Measurements from ENCODE around the gene AUTS2.
A peak's percentile ranks its signal among the peaks of the same experiment; 100 is the strongest.
"Not testable (repeated sequence)": the region's sequence is repeated elsewhere in the genome, so short reads cannot be mapped to it uniquely, and the experiment has no call there.

Gene AUTS2

GRCh38 chr7:70810558-70811139, 1212.4 kb downstream of the AUTS2 start:
- H3K4me1 ChIP-seq (ENCODE audit: insufficient read depth, low read length), result no peaks in the 10 kb centered on the region
- no peaks in the 10 kb centered on the region for H3K27me3 ChIP-seq (ENCODE audit: insufficient read depth, low read length)
- H2AFZ ChIP-seq (ENCODE audit: low read depth, low read length), result no peak overlapping the region
- no peak overlapping the region for H3K4me3 ChIP-seq (ENCODE audit: low read length)
- H3K36me3 ChIP-seq (ENCODE audit: insufficient read depth, low read length), result no peaks in the 10 kb centered on the region
- H3K9me3 ChIP-seq (ENCODE audit: low read length), result no peaks in the 10 kb centered on the region

GRCh38 chr7:70812511-70812910, 1214.2 kb downstream of the AUTS2 start:
- H3K36me3 ChIP-seq (ENCODE audit: insufficient read depth, low read length), result no peaks in the 10 kb centered on the region
- no peak overlapping the region for H2AFZ ChIP-seq (ENCODE audit: low read depth, low read length)
- no peaks in the 10 kb centered on the region for H3K27me3 ChIP-seq (ENCODE audit: insufficient read depth, low read length)
- H3K9me3 ChIP-seq (ENCODE audit: low read length), result no peaks in the 10 kb centered on the region
- H3K4me3 ChIP-seq (ENCODE audit: low read length), result no peak overlapping the region
- no peaks in the 10 kb centered on the region for H3K4me1 ChIP-seq (ENCODE audit: insufficient read depth, low read length)

DNA sequence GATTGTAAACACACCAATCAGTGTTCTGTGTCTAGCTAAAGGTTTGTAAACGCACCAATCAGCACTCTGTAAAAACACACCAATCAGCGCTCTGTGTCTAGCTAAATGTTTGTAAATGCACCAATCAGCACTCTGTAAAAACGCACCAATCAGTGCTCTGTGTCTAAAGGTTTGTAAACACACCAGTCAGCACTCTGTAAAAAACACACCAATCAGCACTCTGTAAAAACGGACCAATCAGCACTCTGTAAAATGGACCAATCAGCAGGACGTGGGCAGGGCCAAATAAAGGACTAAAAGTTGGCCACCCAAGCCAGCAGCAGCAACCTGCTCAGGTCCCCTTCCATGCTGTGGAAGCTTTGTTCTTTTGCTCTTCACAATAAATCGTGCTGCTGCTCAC, 1224.2 kb downstream of the AUTS2 start:
- H3K4me1 ChIP-seq (ENCODE audit: insufficient read depth, low read length); H3K36me3 ChIP-seq (ENCODE audit: insufficient read depth, low read length); H3K27me3 ChIP-seq (ENCODE audit: insufficient read depth, low read length); H2AFZ ChIP-seq (ENCODE audit: low read depth, low read length); H3K4me3 ChIP-seq (ENCODE audit: low read length); H3K9me3 ChIP-seq (ENCODE audit: low read length): not testable (repeated sequence)

- no peaks in the 10 kb centered on the region for H3K9me3 ChIP-seq (ENCODE audit: low read length)
- H3K4me1 ChIP-seq (ENCODE audit: insufficient read depth, low read length), result peaks cover 9% of the 10 kb centered on the region
- H3K27me3 ChIP-seq (ENCODE audit: insufficient read depth, low read length), result no peaks in the 10 kb centered on the region
- H2AFZ ChIP-seq (ENCODE audit: low read depth, low read length), result peak overlapping the region; percentile 7
- no peaks in the 10 kb centered on the region for H3K36me3 ChIP-seq (ENCODE audit: insufficient read depth, low read length)
- H3K4me3 ChIP-seq (ENCODE audit: low read length), result peak overlapping the region; percentile 23
Observed at GRCh38 chr7:70829221-70830059, 1231.2 kb downstream of the AUTS2 start.

DNA sequence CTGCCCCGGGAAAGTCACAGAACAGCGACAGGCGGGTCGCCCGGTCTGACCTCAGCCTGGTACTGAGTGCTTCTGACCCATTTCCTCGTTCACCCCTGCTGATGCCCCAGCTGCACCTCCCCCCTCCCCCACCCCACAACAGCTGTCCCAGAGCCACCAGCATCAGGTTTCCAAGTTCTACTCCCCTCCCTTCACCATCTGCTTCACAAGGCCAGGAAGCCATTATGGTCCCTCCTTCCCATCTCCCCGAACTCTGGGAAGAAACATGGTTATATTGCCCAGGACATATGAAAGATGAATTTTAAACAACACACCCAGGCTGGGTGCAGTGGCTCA, 1231.8 kb downstream of the AUTS2 start:
- no peaks in the 10 kb centered on the region for H3K36me3 ChIP-seq (ENCODE audit: insufficient read depth, low read length)
- H3K9me3 ChIP-seq (ENCODE audit: low read length), result peaks cover 3% of the 10 kb centered on the region
- no peak overlapping the region for H3K4me3 ChIP-seq (ENCODE audit: low read length)
- no peak overlapping the region for H2AFZ ChIP-seq (ENCODE audit: low read depth, low read length)
- H3K4me1 ChIP-seq (ENCODE audit: insufficient read depth, low read length), result peaks cover 9% of the 10 kb centered on the region
- no peaks in the 10 kb centered on the region for H3K27me3 ChIP-seq (ENCODE audit: insufficient read depth, low read length)

DNA sequence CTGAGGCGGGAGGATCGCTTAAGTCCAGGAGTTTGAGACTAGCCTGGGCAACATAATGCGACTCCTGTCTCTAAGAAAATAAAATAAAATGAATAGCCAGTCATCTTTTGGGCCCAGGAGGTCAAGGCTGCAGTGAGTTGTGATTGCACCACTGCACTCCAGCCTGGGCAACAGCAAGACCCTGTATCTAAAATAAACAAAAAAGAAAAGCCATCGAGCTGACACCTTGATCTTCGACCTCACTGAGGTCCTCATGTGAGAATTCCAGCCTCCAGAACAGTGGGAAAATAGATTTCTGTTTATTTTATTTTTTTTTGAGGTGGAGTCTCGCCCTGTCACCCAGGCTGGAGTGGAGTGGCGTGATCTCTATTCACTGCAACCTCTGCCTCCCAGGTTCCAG, 1232.2 kb downstream of the AUTS2 start:
- Histone ChIP-seq H2AFZ (ENCODE audit: low read depth, low read length) (no peak overlapping the region), H3K4me3 (ENCODE audit: low read length) (no peak overlapping the region), H3K9me3 (ENCODE audit: low read length) (peaks cover 7% of the 10 kb centered on the region), H3K27me3 (ENCODE audit: insufficient read depth, low read length) (no peaks in the 10 kb centered on the region), H3K4me1 (ENCODE audit: insufficient read depth, low read length) (peaks cover 9% of the 10 kb centered on the region), H3K36me3 (ENCODE audit: insufficient read depth, low read length) (no peaks in the 10 kb centered on the region)

DNA sequence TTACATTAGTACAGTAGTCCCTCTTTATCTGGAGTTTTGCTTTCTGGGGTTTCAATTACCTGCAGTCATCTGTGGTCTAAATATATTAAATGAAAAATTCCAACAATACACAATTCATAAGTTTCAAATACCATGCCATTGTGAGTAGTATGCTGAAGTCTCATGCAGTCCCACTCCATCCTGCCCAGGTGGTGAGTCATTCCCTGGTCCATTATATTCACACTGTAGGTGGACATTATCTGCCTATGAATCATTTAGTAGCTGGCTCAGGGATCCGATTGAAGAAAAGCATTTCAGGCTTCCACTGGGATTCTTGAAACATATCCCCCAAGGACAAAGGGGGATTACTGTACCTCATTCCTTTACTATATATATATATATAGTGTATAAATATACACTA, 1235.5 kb downstream of the AUTS2 start:
- Histone ChIP-seq H3K9me3 (ENCODE audit: low read length) (peaks cover 12% of the 10 kb centered on the region), H2AFZ (ENCODE audit: low read depth, low read length) (no peak overlapping the region), H3K4me1 (ENCODE audit: insufficient read depth, low read length) (peaks cover 9% of the 10 kb centered on the region), H3K4me3 (ENCODE audit: low read length) (no peak overlapping the region), H3K36me3 (ENCODE audit: insufficient read depth, low read length) (no peaks in the 10 kb centered on the region), H3K27me3 (ENCODE audit: insufficient read depth, low read length) (no peaks in the 10 kb centered on the region)

GRCh38 chr7:70834424-70834823, 1236.1 kb downstream of the AUTS2 start:
- no peaks in the 10 kb centered on the region for H3K36me3 ChIP-seq (ENCODE audit: insufficient read depth, low read length)
- H3K9me3 ChIP-seq (ENCODE audit: low read length), result peaks cover 13% of the 10 kb centered on the region

DNA sequence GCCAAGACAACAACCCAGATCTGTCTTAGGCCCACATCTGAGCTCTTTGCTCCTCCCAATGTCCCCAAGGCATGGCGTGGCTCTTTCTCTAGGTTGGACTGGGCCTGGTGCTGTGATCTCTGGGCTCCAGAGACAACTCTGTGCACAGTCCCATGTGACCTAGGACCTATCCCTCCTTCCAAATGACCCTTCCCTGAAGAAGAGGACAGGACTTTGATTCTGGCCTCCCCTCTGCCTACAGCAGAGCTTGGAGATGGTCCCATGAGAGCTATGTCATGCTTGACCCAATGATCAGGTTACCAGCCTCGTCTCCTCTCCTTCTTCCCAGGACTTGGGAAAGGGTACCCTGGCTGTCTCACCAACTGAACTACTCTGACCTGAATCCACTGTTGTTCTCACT, 1237.4 kb downstream of the AUTS2 start:
- Histone ChIP-seq H3K27me3 (ENCODE audit: insufficient read depth, low read length) (no peaks in the 10 kb centered on the region), H3K36me3 (ENCODE audit: insufficient read depth, low read length) (no peaks in the 10 kb centered on the region), H3K9me3 (ENCODE audit: low read length) (peaks cover 13% of the 10 kb centered on the region), H3K4me1 (ENCODE audit: insufficient read depth, low read length) (no peaks in the 10 kb centered on the region), H2AFZ (ENCODE audit: low read depth, low read length) (no peak overlapping the region), H3K4me3 (ENCODE audit: low read length) (no peak overlapping the region)

More at GRCh38 chr7:70834424-70834823, 1236.1 kb downstream of the AUTS2 start:
- Histone ChIP-seq H3K4me3 (ENCODE audit: low read length) (no peak overlapping the region), H3K27me3 (ENCODE audit: insufficient read depth, low read length) (no peaks in the 10 kb centered on the region), H3K4me1 (ENCODE audit: insufficient read depth, low read length) (peaks cover 6% of the 10 kb centered on the region), H2AFZ (ENCODE audit: low read depth, low read length) (no peak overlapping the region)

GRCh38 chr7:70836279-70836678, 1238.0 kb downstream of the AUTS2 start:
- H3K4me3 ChIP-seq (ENCODE audit: low read length), result no peak overlapping the region
- H3K4me1 ChIP-seq (ENCODE audit: insufficient read depth, low read length), result no peaks in the 10 kb centered on the region
- H3K9me3 ChIP-seq (ENCODE audit: low read length), result peaks cover 13% of the 10 kb centered on the region
- no peak overlapping the region for H2AFZ ChIP-seq (ENCODE audit: low read depth, low read length)
- no peaks in the 10 kb centered on the region for H3K27me3 ChIP-seq (ENCODE audit: insufficient read depth, low read length)
- H3K36me3 ChIP-seq (ENCODE audit: insufficient read depth, low read length), result no peaks in the 10 kb centered on the region

GRCh38 chr7:70836946-70837345, 1238.7 kb downstream of the AUTS2 start:
- H3K4me3 ChIP-seq (ENCODE audit: low read length), result no peak overlapping the region
- H3K36me3 ChIP-seq (ENCODE audit: insufficient read depth, low read length), result no peaks in the 10 kb centered on the region

DNA sequence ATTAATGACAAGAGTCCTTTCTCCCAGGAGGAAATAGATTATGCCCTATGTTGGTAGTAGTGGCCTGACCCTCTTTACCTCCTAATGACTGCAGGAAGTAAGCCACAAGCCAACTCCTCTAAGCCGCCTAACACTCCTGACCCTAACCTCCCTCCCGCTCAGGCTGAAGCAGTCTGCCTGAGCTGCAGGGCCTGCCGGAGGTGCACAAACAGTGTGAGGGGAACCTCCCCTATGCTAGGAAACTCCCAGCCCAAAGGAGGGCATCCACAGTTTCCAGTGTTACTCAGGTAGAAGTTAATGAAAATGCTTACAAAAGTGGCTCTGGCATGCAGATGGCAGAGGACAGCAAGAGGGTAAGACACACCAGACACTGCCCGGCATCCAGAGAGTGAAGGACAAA, 1239.3 kb downstream of the AUTS2 start:
- Histone ChIP-seq H3K4me1 (ENCODE audit: insufficient read depth, low read length) (no peaks in the 10 kb centered on the region), H3K27me3 (ENCODE audit: insufficient read depth, low read length) (no peaks in the 10 kb centered on the region), H3K9me3 (ENCODE audit: low read length) (peaks cover 13% of the 10 kb centered on the region), H3K36me3 (ENCODE audit: insufficient read depth, low read length) (no peaks in the 10 kb centered on the region), H2AFZ (ENCODE audit: low read depth, low read length) (no peak overlapping the region), H3K4me3 (ENCODE audit: low read length) (no peak overlapping the region)

More at GRCh38 chr7:70836946-70837345, 1238.7 kb downstream of the AUTS2 start:
- Histone ChIP-seq H3K9me3 (ENCODE audit: low read length) (peaks cover 13% of the 10 kb centered on the region), H3K4me1 (ENCODE audit: insufficient read depth, low read length) (no peaks in the 10 kb centered on the region), H3K27me3 (ENCODE audit: insufficient read depth, low read length) (no peaks in the 10 kb centered on the region), H2AFZ (ENCODE audit: low read depth, low read length) (no peak overlapping the region)

GRCh38 chr7:70838292-70838907, 1240.1 kb downstream of the AUTS2 start:
- Histone ChIP-seq H3K4me3 (ENCODE audit: low read length) (no peak overlapping the region), H3K27me3 (ENCODE audit: insufficient read depth, low read length) (no peaks in the 10 kb centered on the region), H2AFZ (ENCODE audit: low read depth, low read length) (no peak overlapping the region), H3K9me3 (ENCODE audit: low read length) (peaks cover 13% of the 10 kb centered on the region), H3K4me1 (ENCODE audit: insufficient read depth, low read length) (no peaks in the 10 kb centered on the region), H3K36me3 (ENCODE audit: insufficient read depth, low read length) (no peaks in the 10 kb centered on the region)

Data from neuron (in vitro differentiated cells).